ENCODE results near the gene PGAP1.

DNA sequence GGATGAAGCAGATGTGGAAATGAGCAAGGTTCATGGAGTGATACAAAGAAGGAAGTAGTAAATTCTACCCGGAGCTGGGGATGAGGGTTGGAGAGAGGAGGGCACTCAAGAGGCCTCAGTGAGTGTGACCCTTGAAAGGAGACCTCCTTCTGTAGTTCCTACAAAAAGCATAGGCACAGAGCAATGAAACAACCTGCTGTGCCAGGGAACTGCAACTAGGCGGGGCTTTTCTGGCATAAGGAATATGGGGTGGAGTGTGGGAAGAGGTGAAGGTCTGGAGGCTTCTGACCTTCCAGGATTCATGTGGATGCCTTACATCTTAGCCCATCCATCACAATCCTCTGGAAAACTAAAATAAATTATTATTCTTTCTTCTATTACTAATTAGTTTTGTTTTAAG lies 25.5 kb upstream of the PGAP1 start:
- TF ChIP-seq, protein P1, sequence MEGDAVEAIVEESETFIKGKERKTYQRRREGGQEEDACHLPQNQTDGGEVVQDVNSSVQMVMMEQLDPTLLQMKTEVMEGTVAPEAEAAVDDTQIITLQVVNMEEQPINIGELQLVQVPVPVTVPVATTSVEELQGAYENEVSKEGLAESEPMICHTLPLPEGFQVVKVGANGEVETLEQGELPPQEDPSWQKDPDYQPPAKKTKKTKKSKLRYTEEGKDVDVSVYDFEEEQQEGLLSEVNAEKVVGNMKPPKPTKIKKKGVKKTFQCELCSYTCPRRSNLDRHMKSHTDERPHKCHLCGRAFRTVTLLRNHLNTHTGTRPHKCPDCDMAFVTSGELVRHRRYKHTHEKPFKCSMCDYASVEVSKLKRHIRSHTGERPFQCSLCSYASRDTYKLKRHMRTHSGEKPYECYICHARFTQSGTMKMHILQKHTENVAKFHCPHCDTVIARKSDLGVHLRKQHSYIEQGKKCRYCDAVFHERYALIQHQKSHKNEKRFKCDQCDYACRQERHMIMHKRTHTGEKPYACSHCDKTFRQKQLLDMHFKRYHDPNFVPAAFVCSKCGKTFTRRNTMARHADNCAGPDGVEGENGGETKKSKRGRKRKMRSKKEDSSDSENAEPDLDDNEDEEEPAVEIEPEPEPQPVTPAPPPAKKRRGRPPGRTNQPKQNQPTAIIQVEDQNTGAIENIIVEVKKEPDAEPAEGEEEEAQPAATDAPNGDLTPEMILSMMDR (IDR thresholded peaks at IDR 0.05): no peak
- TF ChIP-seq POLR2A (IDR thresholded peaks at IDR 0.05): no peak
